HG02840 (cell line): ENCODE data around the gene POLG2.
"Not testable (repeated sequence)": the region's sequence is repeated elsewhere in the genome, so short reads cannot be mapped to it uniquely, and the experiment has no call there.

Experiments used
- ATAC-seq: cut with Tn5 transposase; IDR thresholded peaks from one replicate; pipeline ENCODE4 v1.9.1; 2021; ENCODE audit warnings: mild to moderate bottlenecking, moderate library complexity, moderate number of reproducible peaks; ENCODE audit not compliant: unreplicated experiment, low FRiP score

The POLG2 gene

GRCh38 chr17:64491034-64491860, 5.6 kb downstream of the POLG2 start:
- no peak for ATAC-seq

DNA sequence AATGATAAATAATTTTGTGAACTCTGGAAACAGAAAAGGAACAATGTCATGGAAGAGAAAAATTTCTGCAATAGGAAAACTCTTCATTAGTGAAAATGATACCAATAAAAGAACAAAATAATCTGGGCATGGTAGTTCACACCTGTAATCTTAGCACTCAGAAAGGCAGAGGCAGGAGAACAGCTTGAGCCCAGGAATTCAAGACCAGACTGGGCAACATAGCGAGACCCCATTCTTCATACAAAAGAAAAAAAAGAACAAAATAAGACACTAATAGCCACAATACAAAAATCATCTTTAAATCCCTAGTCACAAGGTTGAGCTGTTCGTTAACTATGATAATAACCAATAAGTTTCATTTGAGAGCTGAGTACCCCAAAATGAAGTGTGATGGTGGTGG, 8.6 kb downstream of the POLG2 start:
- no peak for ATAC-seq

DNA sequence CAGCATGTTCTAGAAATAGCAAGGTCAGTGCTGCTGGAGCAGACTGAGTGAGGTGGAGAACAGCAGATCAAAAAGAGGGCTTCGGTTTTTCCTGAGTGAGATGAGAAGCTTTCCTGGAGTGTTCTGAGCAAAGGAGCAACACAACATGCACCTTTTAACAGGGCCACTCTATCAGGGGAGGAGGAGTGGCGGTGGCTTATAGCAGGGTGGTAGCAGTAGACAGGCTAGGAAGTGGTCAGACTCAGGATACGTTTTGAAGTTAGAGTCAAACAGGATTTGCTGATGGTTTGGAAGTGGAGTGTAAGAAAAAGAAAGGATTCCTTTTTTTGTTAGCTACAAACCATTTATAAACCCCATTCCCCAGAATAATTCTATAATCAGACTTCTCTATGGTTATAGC, 12.5 kb downstream of the POLG2 start:
- no peak for ATAC-seq

DNA sequence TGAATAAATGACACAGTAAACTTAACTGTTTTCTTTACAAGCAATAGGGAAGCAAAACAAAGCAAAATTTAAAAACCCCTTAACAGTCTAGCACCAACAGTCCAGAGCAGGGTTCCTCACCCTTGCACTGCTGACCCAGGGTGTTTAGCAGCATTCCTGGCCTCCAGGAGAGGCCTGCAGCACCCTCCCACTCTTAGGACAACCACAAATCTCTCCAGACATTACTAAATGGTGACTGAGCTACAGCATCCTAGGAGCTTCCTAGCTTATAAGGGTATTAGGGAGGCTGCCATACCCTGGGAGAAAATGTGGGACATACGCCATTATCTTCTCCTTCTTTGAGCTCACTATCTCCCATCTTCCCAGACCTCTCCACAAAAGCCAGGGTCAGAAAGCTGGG, 15.9 kb downstream of the POLG2 start:
- ATAC-seq = no peak

GRCh38 chr17:64477849-64478248, 19.0 kb downstream of the POLG2 start:
- ATAC-seq = no peak

DNA sequence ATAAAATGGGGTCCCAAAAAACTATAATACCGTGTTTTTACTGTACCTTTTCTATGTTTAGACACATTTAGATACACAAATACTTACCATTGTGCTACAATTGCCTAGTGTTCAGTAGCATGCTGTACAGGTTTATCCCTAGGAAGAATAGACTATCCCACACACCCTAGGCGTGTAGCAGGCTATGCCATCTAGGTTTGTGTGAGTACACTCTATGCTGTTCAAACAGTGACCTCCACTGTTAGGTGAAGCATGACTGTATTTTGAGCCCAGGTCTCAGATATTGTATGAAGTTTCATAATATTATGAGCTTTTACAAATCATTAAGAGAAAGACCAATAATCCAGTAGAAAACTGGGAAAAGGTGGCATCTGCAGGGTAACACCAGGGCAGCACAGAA, 24.3 kb downstream of the POLG2 start:
- no peak for ATAC-seq

DNA sequence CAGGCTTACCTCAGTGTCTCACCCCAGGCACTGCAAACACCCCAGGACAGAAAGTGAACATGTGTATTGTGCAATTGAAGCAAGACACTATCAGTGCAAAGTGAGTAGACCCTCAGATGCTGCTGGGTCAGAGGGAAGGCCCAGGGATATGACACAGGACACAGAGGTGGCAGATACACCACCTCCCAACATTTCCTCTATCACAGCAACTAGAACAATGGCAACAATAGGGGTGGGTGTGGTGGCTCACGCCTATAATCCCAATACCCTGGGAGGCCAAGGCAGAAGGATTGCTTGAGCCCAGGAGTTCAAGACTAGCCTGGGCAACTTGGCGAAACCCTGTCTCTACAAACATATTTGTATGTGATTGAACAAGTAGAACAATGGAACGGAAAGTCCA, 25.4 kb downstream of the POLG2 start:
- ATAC-seq = no peak

GRCh38 chr17:64470625-64471024, 26.2 kb downstream of the POLG2 start:
- ATAC-seq = no peak

GRCh38 chr17:64466834-64467233, 30.0 kb downstream of the POLG2 start:
- ATAC-seq = not testable (repeated sequence)

DNA sequence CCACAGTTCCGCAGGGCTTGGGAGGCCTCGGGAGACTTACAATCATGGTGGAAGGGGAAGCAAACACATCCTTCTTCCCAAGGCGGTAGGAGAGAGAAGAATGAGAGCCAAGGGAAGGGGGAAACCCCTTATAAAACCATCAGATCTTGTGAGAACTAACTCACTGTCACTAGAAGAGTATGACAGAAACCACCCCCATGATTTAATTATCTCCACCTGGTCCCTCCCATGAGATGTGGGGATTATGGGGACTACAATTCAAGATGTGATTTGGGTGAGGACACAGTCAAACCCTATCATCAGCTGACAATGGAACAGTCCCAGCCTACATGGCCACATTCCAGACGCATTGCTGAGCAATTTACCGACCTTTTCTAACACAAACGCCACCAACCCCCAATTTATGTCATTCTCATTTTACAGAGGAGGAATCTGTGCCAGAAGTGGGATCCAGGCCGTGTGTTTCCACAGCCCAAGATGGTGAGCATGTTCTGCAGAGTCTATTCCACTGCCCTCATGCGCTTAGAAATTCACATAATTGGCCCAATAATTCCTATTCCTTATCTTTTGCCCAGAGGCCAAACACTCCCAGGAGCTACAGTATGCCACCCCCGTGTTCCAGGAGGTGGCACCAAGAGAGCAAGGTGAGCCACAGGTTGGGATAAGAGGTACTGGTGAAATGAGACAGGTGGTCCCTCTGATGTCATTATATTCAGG, 30.7 kb downstream of the POLG2 start:
- ATAC-seq = no peak

DNA sequence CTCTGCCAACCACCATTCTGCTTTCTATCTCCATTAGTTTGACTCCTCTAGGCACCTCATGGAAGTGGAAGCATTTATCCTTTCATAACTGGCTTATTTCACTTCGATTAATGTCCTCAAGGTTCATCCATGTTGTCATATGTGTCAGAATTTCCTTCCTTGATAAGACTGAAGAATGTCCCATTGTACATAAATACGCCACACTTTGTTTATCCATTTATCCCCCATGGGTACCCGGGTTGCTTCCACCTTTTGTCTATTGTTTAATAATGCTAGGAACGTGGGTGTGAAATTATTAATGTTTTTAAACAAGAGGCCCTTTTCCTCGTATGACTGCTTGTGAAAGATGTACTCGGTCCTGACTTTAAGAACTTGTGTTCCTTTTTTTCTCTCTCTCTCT, 35.1 kb downstream of the POLG2 start:
- no peak for ATAC-seq

DNA sequence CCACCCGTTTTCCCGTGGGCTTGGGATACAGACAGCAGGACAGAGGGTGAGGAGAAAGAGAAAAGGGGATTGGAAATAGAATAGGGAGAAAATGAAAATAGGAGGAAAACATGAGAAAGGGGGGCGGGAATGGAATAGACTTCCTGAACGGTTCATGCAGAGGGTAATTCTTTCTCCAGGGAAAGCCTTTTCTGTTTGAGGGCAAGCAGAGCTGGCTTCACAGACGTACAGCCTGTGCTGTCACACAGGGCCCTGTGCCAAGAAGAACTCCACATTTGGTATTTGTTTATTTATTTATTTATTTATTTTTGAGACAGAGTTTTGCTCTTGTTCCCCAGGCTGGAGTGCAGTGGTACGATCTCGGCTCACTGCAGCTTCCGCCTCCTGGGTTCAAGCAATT, 35.9 kb downstream of the POLG2 start:
- ATAC-seq = no peak

- ATAC-seq = not testable (repeated sequence)
Measured at GRCh38 chr17:64459818-64460217, 37.0 kb downstream of the POLG2 start.

- ATAC-seq = no peak
Measured at GRCh38 chr17:64459284-64459747, 37.5 kb downstream of the POLG2 start.

GRCh38 chr17:64458756-64459155, 38.1 kb downstream of the POLG2 start:
- no peak for ATAC-seq

GRCh38 chr17:64457156-64457555, 39.7 kb downstream of the POLG2 start:
- ATAC-seq = no peak

DNA sequence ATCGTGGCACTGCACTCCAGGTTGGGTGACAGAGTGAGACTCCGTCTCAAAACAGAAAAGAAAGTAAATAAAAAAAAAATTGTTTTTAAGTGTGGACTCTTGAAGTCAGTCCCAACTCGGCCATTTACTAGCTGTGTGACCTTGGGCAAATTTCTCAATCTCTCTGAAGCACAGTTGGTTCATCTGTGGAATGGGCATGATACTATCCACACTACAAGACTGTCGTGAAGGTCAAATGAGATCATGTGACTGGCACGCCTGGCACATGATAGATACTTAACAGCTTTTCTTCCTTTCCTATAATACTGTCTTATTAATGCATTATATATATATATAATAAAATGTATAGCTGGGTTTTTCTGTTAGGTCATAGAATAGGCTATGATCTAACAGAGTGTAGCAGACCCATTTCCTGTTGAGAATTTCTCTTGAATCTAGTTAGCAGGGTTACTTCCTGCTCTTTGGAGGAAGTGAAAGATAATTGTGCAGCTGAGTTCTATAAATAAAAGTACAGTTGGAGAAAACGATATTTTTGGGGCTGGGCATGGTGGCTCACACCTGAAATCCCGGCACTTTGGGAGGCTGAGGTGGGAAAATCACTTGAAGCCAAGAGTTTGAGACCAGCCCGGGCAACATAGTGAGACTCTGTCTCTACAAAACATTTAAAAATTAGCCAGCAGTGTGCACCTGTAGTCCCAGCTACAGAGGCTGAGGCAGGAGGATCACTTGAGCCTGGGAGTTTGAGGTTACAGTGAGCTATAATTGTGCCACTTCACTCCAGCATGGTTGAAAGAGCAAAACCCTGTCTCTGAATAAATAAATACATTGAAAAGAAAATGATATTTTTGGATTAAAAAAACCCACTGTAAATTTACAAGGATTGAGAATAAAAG, 40.6 kb downstream of the POLG2 start:
- no peak for ATAC-seq

DNA sequence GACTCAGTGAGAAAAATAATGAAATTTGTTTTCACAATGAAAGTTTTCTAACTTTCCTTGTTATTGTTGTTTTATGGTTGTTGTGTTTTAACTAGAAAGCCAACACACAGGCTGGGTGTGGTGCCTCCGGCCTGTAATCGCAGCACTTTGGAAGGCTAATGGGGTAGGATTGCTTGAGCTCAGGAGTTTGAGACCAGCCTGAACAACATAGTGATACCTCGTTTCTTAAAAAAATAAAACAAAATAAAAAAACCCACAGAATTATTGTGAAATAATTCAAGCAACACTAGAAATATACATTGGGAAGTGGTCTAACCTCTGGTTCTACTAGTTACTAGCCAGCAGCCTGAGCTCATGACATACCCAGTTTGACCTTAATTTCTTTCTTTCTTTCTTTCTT, 47.3 kb downstream of the POLG2 start:
- no peak for ATAC-seq

DNA sequence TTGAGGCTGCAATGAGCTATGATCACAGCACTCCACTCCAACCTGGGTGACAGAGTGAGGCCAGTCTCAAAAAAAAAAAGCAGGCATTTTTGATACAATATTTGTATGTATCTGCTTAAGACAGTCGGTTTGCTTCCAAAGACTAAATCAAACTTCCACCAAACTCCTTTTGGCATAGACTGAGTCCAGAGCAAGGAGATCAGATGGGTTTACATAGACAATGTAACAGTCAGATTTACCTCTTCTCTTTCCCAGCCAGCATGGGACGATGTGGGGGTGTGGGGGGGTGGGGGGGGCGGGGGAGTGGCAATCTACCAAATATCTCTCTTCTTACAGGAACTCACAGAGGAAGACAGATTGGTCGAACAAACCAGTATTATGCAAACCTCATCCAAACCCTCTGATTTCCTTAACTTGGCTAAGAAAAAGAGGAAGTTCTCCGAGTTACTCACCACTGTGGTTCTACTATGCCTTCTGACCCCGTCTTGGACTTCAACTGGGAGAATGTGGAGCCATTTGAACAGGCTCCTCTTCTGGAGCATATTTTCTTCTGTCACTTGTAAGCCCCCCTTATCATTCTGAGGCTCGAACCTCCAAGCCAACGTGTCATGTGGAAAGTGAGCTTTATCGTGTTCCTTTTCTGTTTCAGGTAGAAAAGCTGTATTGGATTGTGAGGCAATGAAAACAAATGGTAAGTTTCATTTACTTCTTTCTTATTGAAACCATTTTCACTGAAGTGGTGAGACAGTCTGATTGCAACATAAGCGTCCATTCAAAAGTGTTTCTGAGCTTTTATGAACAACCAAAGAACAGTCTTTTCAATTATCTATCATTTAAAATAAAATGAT, 48.0 kb downstream of the POLG2 start, which contains the start of gene MILR1:
Gene MILR1 (plus strand): TSS at position 451 of the 848 bp plus-strand sequence. CDS start 54 bp downstream, at position 505.
- no peak for ATAC-seq

- no peak for ATAC-seq
Measured at GRCh38 chr17:64447526-64447925, 49.3 kb downstream of the POLG2 start.
